ACC112 (cell line): ENCODE results near the gene SP2.
"Not testable (repeated sequence)": the region's sequence is repeated elsewhere in the genome, so short reads cannot be mapped to it uniquely, and the experiment has no call there.

Source experiments
- H2AFZ ChIP-seq: fragments of 200-600 bp; sonication (generic); one replicate; pipeline ENCODE4 v1.6.0; 2017; ENCODE audit warnings: antibody characterized with exemption, low read length; ENCODE audit not compliant: unreplicated experiment
- H3K27ac ChIP-seq: fragments of 200-600 bp; sonication (generic); 2 replicates; pipeline ENCODE4 v1.5.1; 2014; ENCODE audit warnings: low read depth, mild to moderate bottlenecking, antibody characterized with exemption, low read length, moderate library complexity
- H3K27me3 ChIP-seq: fragments of 200-600 bp; sonication (generic); 2 replicates; pipeline ENCODE4 v1.6.1; 2014; ENCODE audit warnings: mild to moderate bottlenecking, antibody characterized with exemption, low read length, moderate library complexity, mixed read lengths; ENCODE audit not compliant: insufficient read depth
- H3K36me3 ChIP-seq: fragments of 200-600 bp; sonication (generic); 2 replicates; pipeline ENCODE4 v1.6.1; 2016; ENCODE audit warnings: mild to moderate bottlenecking, antibody characterized with exemption, low read length, moderate library complexity, mixed read lengths; ENCODE audit not compliant: insufficient read depth
- H3K4me1 ChIP-seq: fragments of 200-600 bp; sonication (generic); one replicate; pipeline ENCODE4 v1.6.1; 2016; ENCODE audit warnings: low read length, mixed read lengths; ENCODE audit not compliant: insufficient read depth, unreplicated experiment, control insufficient read depth
- H3K4me3 ChIP-seq: fragments of 200-600 bp; sonication (generic); 2 replicates; pipeline ENCODE4 v1.5.1; 2014; ENCODE audit warnings: mild to moderate bottlenecking, low read depth, low read length
- H3K79me2 ChIP-seq: fragments of 200-600 bp; sonication (generic); one replicate; pipeline ENCODE4 v1.6.0; 2016; ENCODE audit warnings: low read length; ENCODE audit not compliant: control insufficient read depth, unreplicated experiment, insufficient read depth

SP2 gene

DNA sequence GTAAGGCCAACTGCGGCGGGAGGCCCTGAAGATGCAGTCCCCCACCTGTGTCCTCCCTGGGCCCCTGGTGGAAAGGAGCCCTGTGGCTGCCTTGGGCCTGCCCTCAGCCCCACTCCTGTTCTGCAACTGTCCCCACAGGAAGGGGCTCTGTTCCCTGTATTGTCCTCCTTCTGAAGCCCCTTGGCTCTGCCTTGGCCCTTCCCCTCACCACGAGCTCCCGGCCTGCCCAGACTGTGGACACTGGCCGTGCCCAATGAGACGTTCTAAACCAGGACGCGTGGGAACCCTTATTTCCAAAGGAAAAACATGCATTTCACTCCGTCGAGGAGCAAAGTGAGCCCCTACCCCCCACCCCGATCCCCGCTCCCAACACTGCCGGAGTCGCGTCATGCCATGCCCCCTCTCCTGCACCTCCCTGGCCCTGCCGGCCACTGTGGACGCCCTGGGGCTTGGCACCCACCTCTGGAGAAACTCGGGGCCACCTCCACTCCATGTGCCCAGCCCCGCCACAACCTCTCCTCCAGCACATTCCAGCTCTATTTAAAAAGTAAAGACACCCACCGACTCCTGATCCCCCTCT lies 31.9 kb downstream of the SP2 start:
- H3K79me2 ChIP-seq, result no peaks in the 10 kb centered on the region
- H3K27me3 ChIP-seq, result no peaks in the 10 kb centered on the region
- H3K27ac ChIP-seq, result no peak overlapping the region
- H3K4me3 ChIP-seq, result no peak overlapping the region
- H2AFZ ChIP-seq, result no peak overlapping the region
- peaks cover 3% of the 10 kb centered on the region; the same call in 1 of the 2 replicates for H3K36me3 ChIP-seq
- peaks cover 8% of the 10 kb centered on the region for H3K4me1 ChIP-seq

- Histone ChIP-seq H3K27me3 (no peaks in the 10 kb centered on the region), H3K4me1 (peaks cover 8% of the 10 kb centered on the region), H3K4me3 (no peak overlapping the region), H3K27ac (no peak overlapping the region), H3K79me2 (no peaks in the 10 kb centered on the region), H2AFZ (no peak overlapping the region), H3K36me3 (peaks cover under 1% of the 10 kb centered on the region; the same call in 1 of the 2 replicates)
Measured at GRCh38 chr17:47928415-47928814, 32.4 kb downstream of the SP2 start.

GRCh38 chr17:47929218-47930000 lies 33.4 kb downstream of the SP2 start:
- Histone ChIP-seq H2AFZ (no peak overlapping the region), H3K27ac (no peak overlapping the region), H3K36me3 (no peaks in the 10 kb centered on the region), H3K27me3 (no peaks in the 10 kb centered on the region), H3K79me2 (no peaks in the 10 kb centered on the region), H3K4me3 (no peak overlapping the region), H3K4me1 (peaks cover 9% of the 10 kb centered on the region)

- no peak overlapping the region for H3K4me3 ChIP-seq
- H3K27me3 ChIP-seq, result no peaks in the 10 kb centered on the region
- no peaks in the 10 kb centered on the region for H3K36me3 ChIP-seq
- peaks cover 8% of the 10 kb centered on the region for H3K79me2 ChIP-seq
- no peak overlapping the region for H3K27ac ChIP-seq
- H3K4me1 ChIP-seq, result peaks cover 33% of the 10 kb centered on the region
- H2AFZ ChIP-seq, result no peak overlapping the region
Measured at GRCh38 chr17:47931848-47932247, 35.8 kb downstream of the SP2 start.

DNA sequence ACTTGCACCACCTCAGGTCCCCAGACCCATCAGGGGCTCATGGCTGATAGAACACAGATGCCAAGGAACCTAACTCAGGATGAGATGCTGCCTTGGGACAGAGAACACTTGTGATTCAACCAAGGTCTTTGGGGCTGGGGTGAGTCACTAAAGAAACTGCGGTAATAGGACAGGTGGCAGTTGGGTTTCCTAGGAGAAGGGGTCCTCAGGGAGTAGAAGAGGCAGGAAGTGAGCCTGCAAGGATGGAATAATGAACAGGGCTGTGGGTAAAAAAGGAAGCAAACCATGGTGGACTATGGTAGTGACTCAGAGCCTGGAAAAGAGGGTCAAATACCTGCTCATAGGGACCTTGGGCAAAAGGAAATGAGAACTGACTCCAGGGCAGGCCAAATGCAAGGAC lies 38.8 kb downstream of the SP2 start:
- H3K4me1 ChIP-seq, result peaks cover 35% of the 10 kb centered on the region
- H3K27me3 ChIP-seq, result no peaks in the 10 kb centered on the region
- H3K79me2 ChIP-seq, result peaks cover 9% of the 10 kb centered on the region
- H3K36me3 ChIP-seq, result no peaks in the 10 kb centered on the region
- no peak overlapping the region for H3K27ac ChIP-seq
- no peak overlapping the region for H2AFZ ChIP-seq
- H3K4me3 ChIP-seq, result no peak overlapping the region

- H3K27ac ChIP-seq, H3K4me3 ChIP-seq, H2AFZ ChIP-seq, H3K27me3 ChIP-seq, H3K79me2 ChIP-seq, H3K36me3 ChIP-seq: not testable (repeated sequence)
- H3K4me1 ChIP-seq, result peaks cover 35% of the 10 kb centered on the region
Measured at GRCh38 chr17:47935468-47935867, 39.4 kb downstream of the SP2 start.

DNA sequence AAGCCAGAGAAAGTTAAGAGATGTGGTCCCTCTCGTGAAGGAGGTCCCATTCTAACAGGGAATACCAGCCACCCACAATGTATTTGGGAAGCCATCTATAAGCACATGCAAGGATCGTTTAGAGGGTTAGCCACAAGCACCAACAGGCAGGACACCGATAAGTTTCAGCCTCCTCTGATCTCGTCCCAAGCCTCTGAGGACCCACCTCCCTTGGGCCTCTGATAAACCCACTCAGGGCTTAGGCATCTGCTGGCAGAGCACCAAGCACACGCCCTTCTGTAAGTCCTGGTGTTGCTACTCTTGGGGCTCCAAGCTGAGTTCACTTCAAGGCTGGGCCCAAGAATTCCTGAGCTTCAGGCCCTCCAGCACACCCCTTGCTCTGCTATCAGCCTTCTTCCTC lies 39.9 kb downstream of the SP2 start:
- Histone ChIP-seq H3K4me1 (peaks cover 36% of the 10 kb centered on the region), H3K27me3 (no peaks in the 10 kb centered on the region), H3K4me3 (no peak overlapping the region), H2AFZ (no peak overlapping the region), H3K36me3 (no peaks in the 10 kb centered on the region), H3K79me2 (peaks cover 12% of the 10 kb centered on the region), H3K27ac (no peak overlapping the region)

GRCh38 chr17:47937941-47938340 lies 41.9 kb downstream of the SP2 start:
- no peak overlapping the region for H3K4me3 ChIP-seq
- H3K79me2 ChIP-seq, result peaks cover 13% of the 10 kb centered on the region
- H3K27me3 ChIP-seq, result no peaks in the 10 kb centered on the region
- H3K4me1 ChIP-seq, result peaks cover 33% of the 10 kb centered on the region
- H2AFZ ChIP-seq, result no peak overlapping the region
- H3K36me3 ChIP-seq, result no peaks in the 10 kb centered on the region
- no peak overlapping the region for H3K27ac ChIP-seq

- Histone ChIP-seq H3K27ac (peak within 1 kb of the TSS; percentile 23; the same call in 1 of the 2 replicates), H3K4me1 (peaks cover 13% of the 10 kb centered on the region), H3K36me3 (no peaks in the 10 kb centered on the region), H3K79me2 (peaks cover 7% of the 10 kb centered on the region), H3K4me3 (peak within 1 kb of the TSS; percentile 84), H2AFZ (peak within 1 kb of the TSS; percentile 92), H3K27me3 (no peaks in the 10 kb centered on the region)
Measured at GRCh38 chr17:47941246-47942095, 45.4 kb downstream of the SP2 start, which contains the start of gene PNPO. PNPO (plus strand) TSS chr17:47941571; CDS start chr17:47941676, 105 bp downstream.

- H3K79me2 ChIP-seq, result peaks cover 4% of the 10 kb centered on the region
- H3K27me3 ChIP-seq, result no peaks in the 10 kb centered on the region
- peak overlapping the region; percentile 84 for H3K4me3 ChIP-seq
- H3K36me3 ChIP-seq, result no peaks in the 10 kb centered on the region
- H3K4me1 ChIP-seq, result peaks cover 8% of the 10 kb centered on the region
- peak overlapping the region; percentile 23; the same call in 1 of the 2 replicates for H3K27ac ChIP-seq
- peak overlapping the region; percentile 39 for H2AFZ ChIP-seq
Measured at GRCh38 chr17:47942096-47942510, 46.1 kb downstream of the SP2 start.
